Activated gamma-delta T cell treated with Interleukin-2 at 50 U/mL for 16 hours (primary cell): ENCODE results near the gene P2RY8.
"Not testable (repeated sequence)": the region's sequence is repeated elsewhere in the genome, so short reads cannot be mapped to it uniquely, and the experiment has no call there.

Source experiments
- DNase-seq: peaks from one replicate; pipeline ENCODE4 v3.0.0-alpha.2; 2020

P2RY8 gene

GRCh38 chrX:1518512-1518911 lies 18.5 kb downstream of the P2RY8 start:
- no peak for DNase-seq

- no peak for DNase-seq
Measured at GRCh38 chrX:1516596-1517104, 20.3 kb downstream of the P2RY8 start.

- no peak for DNase-seq
Measured at GRCh38 chrX:1511829-1512228, 25.2 kb downstream of the P2RY8 start.

- DNase-seq = no peak
Measured at GRCh38 chrX:1511150-1511549, 25.8 kb downstream of the P2RY8 start.

GRCh38 chrX:1507511-1508463 lies 29.2 kb downstream of the P2RY8 start:
- DNase-seq = peak; percentile 34

GRCh38 chrX:1506916-1507315 lies 30.1 kb downstream of the P2RY8 start:
- no peak for DNase-seq

GRCh38 chrX:1502853-1503252 lies 34.1 kb downstream of the P2RY8 start:
- no peak for DNase-seq

- no peak for DNase-seq
Measured at GRCh38 chrX:1502241-1502640, 34.7 kb downstream of the P2RY8 start.

GRCh38 chrX:1500701-1501624 lies 36.0 kb downstream of the P2RY8 start:
- no peak for DNase-seq

GRCh38 chrX:1496076-1496475 lies 40.9 kb downstream of the P2RY8 start:
- DNase-seq = no peak

GRCh38 chrX:1493877-1494510 lies 43.0 kb downstream of the P2RY8 start:
- no peak for DNase-seq

- no peak for DNase-seq
Measured at GRCh38 chrX:1493412-1493811, 43.6 kb downstream of the P2RY8 start.

GRCh38 chrX:1492421-1493012 lies 44.5 kb downstream of the P2RY8 start:
- no peak for DNase-seq

- peak; percentile 55 for DNase-seq
Measured at GRCh38 chrX:1491851-1492349, 45.1 kb downstream of the P2RY8 start.

GRCh38 chrX:1491248-1491647 lies 45.7 kb downstream of the P2RY8 start:
- DNase-seq = not testable (repeated sequence)

GRCh38 chrX:1490723-1491122 lies 46.3 kb downstream of the P2RY8 start:
- not testable (repeated sequence) for DNase-seq

GRCh38 chrX:1489354-1489753 lies 47.6 kb downstream of the P2RY8 start:
- not testable (repeated sequence) for DNase-seq

GRCh38 chrX:1488745-1489144 lies 48.2 kb downstream of the P2RY8 start:
- no peak for DNase-seq

- DNase-seq = no peak
Measured at GRCh38 chrX:1488141-1488540, 48.8 kb downstream of the P2RY8 start.

- no peak for DNase-seq
Measured at GRCh38 chrX:1487401-1487800, 49.6 kb downstream of the P2RY8 start.

GRCh38 chrX:1486749-1487361 lies 50.1 kb downstream of the P2RY8 start:
- DNase-seq = no peak

- no peak for DNase-seq
Measured at GRCh38 chrX:1486177-1486576, 50.8 kb downstream of the P2RY8 start.
